GM21619 (cell line): Measurements from ENCODE around the gene SLC29A2.

Experiments
- ATAC-seq: cut with Tn5 transposase; IDR thresholded peaks from one replicate; pipeline ENCODE4 v1.9.1; 2021; ENCODE audit not compliant: unreplicated experiment

Gene SLC29A2

DNA sequence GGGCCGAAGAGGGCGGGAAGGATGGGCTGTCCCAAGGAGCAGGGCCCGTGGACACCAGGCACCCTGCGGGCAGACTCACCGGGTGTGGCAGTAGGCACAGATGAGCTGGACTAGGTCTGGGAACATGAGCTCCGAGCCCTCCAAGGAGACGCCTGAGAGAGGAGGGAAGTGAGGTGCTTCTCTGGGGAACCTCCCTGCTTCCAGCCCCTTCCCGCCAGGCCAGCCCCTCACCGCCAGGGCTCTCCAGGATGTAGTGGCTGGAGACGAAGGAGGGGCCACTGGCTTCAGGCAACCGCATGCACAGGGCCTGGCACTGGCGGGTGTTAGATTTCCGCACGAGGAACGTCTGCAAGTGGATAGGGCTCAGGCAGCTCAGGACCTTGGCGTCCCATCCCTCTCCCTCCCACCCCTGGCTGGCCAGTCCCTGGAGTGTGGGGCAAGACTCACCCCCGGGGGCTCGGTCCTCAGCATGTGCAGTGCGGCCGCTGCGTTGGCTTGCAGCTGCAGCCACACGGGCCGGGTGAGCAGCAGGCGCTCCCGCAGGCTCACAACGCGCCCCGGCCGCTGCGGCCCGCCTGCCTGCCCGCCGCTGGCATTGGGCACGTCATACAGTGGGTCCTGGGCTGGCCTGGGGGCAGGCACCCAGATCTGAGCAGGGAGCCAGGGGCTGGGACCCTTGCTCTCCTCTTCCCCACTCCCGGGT, 35.9 kb downstream of the SLC29A2 start:
- no peak for ATAC-seq

DNA sequence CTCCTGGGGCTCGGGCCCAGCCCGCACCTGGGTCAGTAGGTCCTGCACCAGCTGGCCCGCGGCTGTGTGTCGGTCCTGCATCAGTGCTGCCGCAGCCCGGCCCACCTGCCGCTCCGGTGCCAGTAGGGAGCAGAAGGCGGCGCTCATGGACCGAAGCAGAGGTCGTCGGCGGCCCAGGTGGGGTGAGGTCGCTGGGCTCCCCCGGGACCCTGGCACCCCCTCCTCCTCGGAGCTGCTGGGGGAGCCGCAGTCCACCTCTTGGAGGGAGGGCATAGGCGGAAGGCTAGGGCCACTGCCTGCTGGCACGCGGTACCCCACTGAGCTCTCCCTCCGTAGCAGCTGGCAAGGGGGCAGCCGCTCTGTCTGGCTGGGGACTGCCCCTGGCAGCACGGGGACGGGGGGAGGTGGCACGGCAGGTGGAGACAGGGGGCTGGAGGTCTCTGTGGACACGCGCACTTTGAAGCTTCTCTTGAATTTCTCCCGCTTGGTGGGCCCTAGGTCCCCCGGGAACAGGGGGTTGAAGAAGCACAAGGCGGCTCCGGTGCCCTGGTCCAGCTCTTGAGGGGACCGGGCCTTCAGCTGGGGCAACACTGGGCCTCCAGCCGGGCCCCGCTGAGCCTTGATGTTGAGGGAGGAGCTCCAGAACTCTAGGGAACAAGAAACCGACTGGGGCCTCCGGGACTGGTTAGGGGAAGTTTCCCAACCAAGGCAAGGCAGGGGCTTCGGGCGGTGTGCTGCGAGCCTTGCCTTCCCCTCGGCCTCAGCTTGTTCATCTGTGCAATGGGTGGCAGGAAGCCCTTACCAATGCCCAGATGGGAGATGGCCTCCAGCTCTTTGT, 36.7 kb downstream of the SLC29A2 start:
- no peak for ATAC-seq

DNA sequence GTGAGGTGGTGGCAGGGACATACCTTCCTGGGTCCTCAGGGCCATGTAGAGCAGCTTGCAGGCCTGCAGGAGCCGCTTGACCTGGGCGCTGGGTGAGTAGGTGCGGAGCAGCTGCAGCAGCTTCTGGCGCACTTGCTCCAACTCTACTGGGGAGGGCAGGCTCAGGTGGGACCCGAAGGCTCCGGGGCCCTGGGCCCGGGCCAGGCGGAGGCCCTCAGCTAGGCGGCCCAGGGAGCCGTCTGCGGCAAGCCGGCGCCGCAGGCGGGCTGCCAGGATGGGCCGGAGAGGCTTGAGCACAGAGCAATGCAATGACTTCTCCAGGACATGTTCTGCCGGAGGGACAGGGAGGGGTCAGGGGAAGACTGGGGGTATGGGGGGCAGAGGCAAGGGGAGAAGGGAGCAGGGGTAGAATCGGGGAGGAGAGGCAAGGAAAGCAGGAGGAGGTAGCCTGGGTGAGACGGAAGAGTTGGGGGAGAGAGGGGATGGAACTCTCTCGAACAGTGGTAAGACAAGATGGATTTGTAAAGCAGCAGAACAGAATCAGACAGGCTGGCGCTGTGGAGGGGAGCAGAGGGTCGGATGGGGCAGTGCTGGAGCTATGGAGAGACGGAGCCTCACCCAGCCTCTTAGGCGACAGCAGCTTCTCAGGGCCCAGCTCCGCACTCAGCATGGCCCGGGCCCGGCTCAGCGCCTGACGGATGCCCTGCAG, 37.5 kb downstream of the SLC29A2 start:
- ATAC-seq, result no peak

DNA sequence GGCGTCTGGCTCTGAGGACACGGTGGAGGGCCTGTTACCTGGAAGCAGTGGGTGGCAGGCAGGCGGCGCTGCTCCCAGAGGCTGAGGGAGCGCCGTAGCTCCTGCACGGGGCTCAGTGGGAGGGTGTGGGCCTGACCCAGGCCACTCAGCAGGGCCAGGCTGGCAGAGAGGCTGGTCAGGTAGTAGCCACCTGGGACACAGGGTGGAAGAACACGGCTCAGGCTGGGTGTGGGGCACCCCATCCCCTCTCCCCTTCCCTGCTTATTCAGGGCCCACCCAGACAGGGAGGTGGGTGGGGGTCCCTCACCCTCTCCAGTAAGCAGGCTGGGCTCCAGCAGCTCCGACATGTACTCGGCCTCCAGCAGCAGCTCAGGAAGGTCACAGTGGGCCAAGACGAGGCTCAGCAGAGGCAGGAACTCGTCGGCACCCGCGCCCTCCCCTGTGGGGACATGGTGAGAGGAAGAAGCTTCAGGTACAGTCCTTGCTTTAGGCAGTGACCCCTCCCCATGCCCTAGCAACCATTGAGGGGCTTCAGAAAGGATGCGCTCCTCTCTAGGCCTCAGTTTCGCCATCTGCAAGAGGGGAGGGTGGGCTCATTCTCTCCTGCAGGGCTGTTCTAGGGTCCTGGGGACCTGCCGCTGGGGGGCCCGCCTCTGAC, 38.2 kb downstream of the SLC29A2 start:
- ATAC-seq, result no peak

DNA sequence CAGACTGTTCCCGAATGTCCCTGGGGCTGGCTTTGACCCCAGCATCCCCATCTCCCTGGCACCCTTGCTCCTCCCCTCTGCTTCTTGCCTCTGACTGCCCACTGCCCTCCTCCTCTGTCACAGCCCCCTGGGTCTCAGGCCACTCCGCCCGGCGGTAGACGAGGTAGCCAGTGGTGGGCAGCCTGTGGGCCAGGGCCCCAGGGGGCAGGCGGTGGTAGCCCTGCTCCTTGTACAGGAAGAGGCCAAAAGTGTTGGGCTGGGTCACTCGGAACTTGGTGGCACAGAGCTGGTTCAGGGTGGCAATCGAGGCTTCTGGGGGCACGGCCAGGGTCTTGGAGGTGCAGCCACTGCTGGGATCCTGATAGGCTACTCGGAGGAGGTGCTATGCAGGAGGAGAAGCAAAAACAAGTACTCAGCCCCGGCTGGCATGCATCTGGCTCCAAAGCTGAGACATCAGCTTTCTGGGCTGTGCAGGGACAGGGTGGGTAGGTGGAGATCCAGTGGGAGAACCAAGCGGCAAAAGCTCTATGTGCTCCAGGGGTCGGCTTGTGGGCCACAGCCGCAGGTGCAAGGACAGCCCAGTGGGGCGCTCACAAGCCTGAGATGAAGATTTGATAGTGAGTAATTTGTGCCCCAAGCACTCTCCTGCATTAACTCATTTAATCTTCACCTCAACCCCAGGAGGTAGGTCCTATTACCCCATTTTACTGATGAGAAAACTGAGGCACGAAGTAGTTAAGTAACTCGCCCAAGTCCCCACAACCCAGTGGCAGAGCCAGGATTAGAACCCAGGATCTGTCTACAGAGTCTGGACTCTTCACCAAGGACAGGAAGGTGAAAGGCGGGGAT, 39.0 kb downstream of the SLC29A2 start:
- no peak for ATAC-seq

DNA sequence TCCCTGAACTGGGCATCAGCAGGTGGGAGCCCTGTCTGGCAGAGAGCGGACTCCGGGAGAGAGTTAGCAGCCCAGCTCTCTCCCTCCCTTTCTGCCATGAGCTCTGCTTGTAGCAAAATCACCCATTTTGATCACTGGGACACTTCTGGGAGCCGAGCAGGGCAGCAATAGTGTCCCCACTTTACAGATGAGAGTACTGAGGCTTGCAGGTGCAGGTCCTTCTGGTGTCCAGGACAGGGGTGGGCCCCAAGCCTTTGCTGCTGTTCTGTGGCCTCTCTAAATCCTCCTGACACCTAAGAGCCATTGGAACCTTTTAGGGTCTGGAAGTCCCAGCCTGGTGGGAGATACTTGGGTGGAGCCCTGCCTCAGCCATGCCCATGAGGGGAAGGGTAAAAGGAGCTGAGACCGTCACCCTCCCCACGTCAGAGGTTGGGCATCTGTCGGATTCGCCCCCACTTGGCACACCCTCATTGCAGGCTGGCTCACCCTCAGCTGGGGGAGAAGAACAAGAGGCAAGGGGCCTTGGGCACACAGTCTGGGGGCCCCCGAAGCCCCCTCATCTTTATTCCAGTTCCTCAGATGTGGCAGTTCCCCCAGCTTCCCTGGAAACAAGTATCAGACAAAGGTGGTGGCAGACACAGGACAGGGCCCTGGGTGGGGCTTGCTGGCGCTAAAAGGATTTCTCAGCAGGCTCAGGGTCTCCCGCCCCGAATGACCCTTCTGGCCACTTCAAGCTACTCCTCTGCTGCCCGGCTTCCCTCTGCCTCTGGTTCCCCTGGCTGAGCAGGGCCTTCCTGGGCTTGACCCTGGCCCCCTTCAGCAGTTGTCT, 39.8 kb downstream of the SLC29A2 start:
- ATAC-seq, result no peak

DNA sequence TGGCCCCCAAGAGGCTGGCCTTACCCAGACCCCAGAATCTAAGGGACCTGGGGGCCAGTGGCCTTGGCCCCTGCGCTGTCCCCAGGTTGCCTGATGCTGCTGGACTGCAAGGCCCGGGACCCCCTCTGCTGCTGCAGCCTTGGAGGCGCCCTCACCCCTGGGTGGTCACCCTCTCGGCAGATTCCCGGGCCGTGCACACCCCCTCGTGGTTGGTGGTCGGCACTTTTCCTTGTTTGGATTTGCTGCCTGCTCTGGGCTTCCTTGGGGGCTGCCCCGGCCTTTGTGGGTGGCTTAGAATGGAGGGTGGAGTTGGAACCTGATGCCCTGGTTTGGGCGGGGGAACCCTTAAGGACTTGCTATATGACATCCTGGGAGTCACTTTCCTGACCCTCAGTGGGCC, 40.6 kb downstream of the SLC29A2 start:
- ATAC-seq, result no peak

DNA sequence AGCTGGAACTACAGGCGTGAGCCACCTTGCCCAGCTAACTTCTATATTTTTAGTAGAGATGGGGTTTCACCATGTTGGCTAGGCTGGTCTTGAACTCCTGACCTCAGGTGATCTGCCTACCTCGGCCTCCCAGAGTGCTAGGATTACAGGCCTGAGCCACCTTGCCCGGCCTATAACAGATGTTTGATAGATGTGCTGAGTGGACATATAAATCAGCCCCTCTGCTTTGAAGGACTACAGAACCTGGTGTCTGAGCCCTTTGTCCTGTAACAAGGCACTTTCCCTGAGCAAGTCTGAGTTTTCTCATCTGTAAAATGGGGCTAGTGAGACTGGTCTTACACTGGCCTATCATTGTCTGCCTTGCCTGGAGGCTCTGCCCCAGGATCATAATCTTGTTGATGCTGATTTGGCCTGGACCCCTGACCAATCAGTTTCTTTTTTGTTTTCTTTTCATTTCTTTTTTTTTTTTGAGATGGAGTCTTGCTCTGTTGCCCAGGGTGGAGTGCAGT, 42.3 kb downstream of the SLC29A2 start:
- no peak for ATAC-seq

DNA sequence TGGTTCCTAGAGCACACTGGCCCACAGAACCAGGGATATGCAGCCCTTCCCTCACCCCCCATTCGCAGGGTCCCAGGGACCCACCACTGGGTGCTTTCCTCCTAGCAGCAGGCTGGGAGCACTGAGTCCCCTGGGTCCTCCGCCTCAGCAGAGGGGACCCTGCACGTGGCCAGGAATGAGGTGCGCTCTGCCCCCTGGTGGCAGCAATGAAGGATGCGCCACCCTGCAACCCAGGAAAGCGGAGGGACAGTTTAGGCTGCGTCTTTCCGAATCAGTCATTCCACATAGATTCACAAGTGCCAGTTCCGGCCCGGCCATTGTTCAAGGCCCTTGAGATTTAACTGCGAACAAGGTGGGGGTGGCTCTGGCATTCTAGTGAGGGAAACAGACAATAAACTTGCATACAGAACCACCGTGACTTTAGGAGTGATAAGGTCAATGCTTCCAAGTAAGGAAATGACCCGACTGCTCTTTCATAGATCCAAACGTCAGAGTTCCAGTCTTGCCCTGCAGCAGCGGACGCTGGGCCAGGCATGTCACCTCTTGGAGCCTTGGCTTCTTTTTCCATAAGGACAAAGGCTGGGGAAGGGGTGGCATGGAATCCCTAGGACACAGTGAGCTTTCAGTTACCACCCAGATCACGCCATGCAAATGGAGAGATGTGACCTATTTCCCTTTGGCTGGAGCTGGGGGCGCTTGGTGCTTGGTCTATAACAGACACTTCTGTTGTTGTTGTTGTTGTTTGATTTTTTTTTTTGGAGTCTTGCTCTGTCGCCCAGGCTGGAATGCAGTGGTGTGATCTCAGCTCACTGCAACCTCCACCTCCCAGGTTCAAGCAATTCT, 43.0 kb downstream of the SLC29A2 start:
- peak; percentile 78 for ATAC-seq

DNA sequence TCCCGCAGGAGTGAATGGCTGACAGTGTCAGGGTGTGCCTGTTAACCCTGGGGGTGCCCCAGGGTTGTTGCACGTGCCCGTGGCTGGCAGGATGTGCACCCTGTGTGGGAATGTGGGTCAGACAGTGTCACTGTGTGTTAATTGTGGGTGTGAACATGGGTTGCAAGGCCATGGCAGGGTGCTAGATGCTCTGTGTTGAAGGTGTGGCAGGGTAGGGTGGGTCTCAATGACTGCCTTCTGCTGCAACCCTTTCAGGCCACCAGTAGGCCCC, 43.6 kb downstream of the SLC29A2 start:
- no peak for ATAC-seq

DNA sequence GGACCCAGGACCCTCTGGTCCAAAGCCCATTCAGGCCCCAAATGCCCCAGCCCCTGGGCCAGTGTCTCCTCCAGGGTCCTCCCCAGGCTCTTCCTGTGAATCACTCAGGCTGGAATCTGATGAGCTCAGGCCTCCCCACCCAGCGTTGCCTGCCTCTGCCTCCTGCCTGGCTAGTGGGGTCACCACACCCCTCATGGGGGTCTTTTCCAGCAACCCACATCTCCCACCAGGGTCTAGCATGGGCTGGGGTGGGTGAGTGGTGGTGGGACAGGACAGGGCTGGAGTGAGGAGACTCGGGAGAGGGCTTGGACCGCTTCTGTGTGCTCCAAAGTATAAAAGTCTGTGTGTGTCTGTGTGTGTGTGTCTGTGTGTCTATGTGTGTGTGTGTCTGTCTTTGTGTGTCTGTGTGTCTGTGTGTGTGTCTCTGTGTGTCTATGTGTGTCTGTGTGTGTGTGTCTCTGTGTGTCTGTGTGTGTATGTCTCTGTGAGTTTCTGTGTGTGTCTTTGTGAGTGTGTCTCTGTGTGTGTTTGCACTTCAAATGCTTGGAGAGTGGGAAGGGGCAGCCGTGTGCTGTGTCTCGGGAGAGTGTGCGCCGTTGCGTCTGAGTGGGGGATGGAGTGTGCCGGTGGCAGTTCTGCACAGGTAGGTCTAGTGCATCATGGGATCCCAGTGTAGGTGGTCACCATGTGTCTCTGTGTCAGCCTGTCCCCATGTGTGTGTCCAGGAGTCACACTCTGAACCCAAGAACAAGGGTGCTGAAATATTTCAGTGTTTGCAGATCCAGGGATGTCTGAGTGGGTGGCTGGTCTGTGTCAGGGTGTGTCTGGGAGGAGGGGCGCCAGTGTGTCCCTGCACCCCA, 44.2 kb downstream of the SLC29A2 start:
- no peak for ATAC-seq

DNA sequence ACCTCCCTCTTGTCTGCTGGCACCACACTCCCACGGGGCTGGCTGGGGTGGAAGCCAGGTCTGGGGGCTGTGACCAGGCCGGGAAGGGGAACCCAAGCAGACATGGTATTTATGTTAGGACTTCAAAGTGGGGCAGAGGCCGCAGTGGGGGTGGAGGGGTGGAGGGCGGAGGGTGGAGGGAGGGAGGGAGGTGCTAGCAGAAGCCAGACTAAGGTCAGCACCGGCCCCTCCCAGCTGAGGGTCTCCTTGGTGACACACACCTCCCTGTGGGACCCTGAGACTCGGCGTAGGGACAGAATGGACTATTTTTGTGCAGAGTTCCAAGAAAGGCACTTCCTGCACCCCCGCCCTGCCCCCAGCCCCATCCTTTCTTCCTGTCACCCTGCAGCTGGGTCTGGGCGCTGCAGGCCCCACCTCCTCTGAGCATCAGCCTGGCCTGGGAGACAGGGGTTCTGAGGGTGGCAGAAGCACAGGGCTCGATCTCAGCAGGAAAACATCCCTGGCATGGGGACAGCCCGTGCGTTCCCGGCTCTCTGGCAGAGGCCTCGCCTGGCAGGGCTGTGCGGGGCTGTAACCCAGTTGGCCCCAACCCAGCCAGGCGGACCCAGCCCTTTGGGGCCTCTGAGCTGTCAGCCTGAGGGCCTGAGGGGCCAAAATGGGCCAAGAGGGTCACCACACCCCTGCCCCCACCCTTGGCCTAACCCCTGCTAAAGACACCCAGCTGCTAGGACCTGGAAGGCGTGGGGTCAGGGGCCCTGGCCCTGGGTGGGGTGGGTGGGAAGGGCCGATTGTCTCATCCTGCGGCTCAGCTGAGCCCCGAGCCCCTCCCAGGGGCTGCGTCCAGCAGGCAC, 45.1 kb downstream of the SLC29A2 start:
- no peak for ATAC-seq

DNA sequence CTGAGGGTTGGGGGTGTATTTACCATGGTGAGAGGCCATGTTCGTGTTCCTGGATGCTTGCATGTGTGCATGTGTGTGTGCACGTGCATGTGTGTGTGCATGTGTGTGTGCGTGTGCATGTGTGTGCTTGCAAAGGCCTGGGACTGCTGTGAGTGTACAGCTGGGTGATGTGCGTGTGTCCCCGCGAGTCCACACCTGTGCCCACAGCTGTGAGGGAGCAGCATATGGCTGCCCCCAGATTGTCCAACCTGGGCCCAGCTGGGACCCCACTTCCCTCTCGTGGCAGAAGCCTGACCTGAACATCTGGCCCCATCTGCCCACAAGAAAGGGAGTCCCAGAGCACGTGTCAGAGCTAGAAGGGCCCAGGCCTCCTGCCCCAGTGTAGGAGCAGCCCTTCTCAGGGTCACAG, 46.3 kb downstream of the SLC29A2 start:
- ATAC-seq, result no peak

DNA sequence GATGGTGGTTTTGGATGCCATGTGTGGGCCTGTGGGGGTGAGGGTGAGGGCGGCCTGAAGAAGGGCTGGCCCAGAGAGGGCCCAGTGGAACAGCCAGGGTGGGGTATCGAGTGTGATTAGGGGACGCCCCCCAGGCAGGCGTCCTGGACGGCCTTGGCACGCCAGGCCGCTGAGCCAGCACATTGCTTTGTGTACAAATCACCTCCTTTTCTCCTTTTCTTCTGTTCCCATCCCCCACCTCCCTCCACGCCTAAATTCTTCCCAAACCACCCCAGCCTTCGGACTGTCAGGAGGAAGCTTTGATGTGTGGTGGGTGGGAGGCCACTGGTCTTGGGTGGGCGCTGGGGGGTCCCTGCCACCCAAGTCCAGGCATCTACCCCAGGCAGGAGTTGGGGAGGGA, 46.9 kb downstream of the SLC29A2 start:
- ATAC-seq, result no peak

DNA sequence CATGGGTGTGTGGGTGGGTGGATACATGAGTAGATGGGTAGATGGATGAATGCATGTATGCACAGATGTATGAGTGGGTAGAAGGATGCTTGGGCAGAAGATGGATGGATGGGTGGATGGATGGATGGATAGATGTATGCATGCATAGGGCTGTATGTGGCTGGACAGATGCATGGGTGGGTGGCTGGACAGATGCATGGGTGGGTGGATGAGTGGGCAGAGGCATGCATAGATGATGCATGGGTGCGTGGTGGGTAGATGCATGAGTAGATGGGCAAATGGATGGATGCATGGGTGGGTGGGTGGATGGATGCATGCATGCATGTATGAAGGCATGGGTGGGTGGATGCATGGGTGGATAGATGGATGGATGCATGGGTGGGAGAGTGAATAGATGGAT, 47.9 kb downstream of the SLC29A2 start:
- ATAC-seq, result no peak

DNA sequence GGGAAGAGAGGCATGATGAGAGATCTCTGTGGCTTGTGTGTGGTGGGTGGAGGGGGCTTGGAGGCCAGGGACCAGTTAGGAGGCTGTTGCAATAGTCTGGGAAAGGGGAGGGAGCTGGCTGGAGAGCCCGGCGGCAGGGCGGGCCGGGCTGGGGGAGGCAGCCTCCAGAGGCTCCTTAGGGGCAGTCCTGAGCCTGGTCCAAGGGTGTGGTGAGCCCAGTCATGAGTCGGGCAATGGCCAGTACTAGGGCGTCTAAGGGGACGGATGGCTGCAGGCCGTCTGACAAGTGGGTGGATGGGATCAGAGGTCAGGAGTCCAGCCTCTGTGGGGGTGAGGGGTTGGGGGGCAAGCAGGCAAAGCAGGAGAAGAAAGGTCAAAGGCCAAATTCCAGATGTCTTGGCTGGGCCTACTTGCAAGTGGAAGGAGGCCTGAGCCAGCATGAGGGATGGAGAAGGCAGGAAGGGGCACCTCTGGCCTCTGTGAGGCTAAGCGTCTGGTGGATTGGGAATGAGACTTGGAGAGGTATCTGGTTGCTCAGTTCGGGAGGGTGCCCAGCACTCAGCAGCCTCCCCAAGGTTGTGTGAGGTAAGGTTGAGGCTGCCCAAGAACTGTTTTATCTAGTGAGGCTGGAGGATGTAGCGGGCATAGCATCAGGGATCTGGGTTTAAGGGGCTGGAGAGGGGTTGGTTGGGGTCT, 48.7 kb downstream of the SLC29A2 start:
- no peak for ATAC-seq
